IMR-90 (cell line): ENCODE results near the gene SECISBP2. TPM values are rescaled to one million over a fixed set of nuclear protein-coding genes. Genes with fewer than 3 reads are reported as not detected.
"Not testable (repeated sequence)": the region's sequence is repeated elsewhere in the genome, so short reads cannot be mapped to it uniquely, and the experiment has no call there.

ENCODE experiments used
- ATAC-seq: fragments of 200-7000 bp; cut with Tn5 transposase; 2 replicates; pipeline ENCODE4 v1.9.1; 2020; ENCODE audit warnings: low read depth, mild to moderate bottlenecking, moderate library complexity
- BruUV-seq: library from RNA; stranded (reverse); fragments of 400-500 nt; replicated peaks from 2 replicates; lab custom pipeline; 2021; lab: Mats Ljungman, UMichigan
- CTCF ChIA-PET: fragments of 300-600 bp; formaldehyde crosslinking; extraction: SDS; loops from one replicate; lab custom pipeline; 2021; ENCODE audit warnings: antibody characterized with exemption; lab: Yijun Ruan, JAX
- POLR2A ChIA-PET: fragments of 300-600 bp; sonication (Branson Sonifier 250); formaldehyde crosslinking; loops from one replicate; lab custom pipeline; 2022; ENCODE audit warnings: antibody characterized with exemption; ENCODE audit not compliant: unreplicated experiment; lab: Charles Lee
- DNase-seq: peaks from one replicate; pipeline ENCODE4 v3.0.0; 2013
- H2AFZ ChIP-seq: replicated peaks from 2 replicates; pipeline ENCODE3; 2013; ENCODE audit warnings: low read length, mild to moderate bottlenecking; ENCODE audit not compliant: poor library complexity
- H2AK5ac ChIP-seq: 2 replicates; pipeline ENCODE4 v1.6.1; 2013; ENCODE audit warnings: low read depth, low read length, inconsistent platforms
- H2AK9ac ChIP-seq: replicated peaks from 2 replicates; pipeline ENCODE3; 2013; ENCODE audit warnings: mild to moderate bottlenecking, low read depth, low read length, moderate library complexity; ENCODE audit not compliant: poor library complexity
- H2BK120ac ChIP-seq: 2 replicates; pipeline ENCODE4 v1.6.1; 2013; ENCODE audit warnings: low read depth, low read length, inconsistent platforms
- H2BK15ac ChIP-seq: 3 replicates; pipeline ENCODE4 v1.6.1; 2013; ENCODE audit warnings: low read depth, low read length, inconsistent platforms
- H2BK20ac ChIP-seq: 2 replicates; pipeline ENCODE4 v1.6.1; 2013; ENCODE audit warnings: low read depth, mild to moderate bottlenecking, inconsistent platforms, low read length, moderate library complexity
- H2BK5ac ChIP-seq: 2 replicates; pipeline ENCODE4 v1.6.1; 2013; ENCODE audit warnings: mild to moderate bottlenecking, low read depth, low read length, inconsistent platforms; ENCODE audit not compliant: poor library complexity, severe bottlenecking
- H3K14ac ChIP-seq: replicated peaks from 2 replicates; pipeline ENCODE4 v1.6.1; 2013; ENCODE audit warnings: low read depth, low read length, inconsistent platforms
- H3K18ac ChIP-seq: 2 replicates; pipeline ENCODE4 v1.6.1; 2013; ENCODE audit warnings: low read depth, low read length, control low read depth
- H3K23ac ChIP-seq: 2 replicates; pipeline ENCODE4 v1.6.1; 2013; ENCODE audit warnings: low read depth, low read length, inconsistent platforms
- H3K27ac ChIP-seq: 2 replicates; pipeline ENCODE4 v1.5.1; 2013; ENCODE audit warnings: mild to moderate bottlenecking, control low read depth, low read length; ENCODE audit not compliant: insufficient read depth
- H3K27me3 ChIP-seq: 2 replicates; pipeline ENCODE4 v1.6.1; 2013; ENCODE audit warnings: low read length; ENCODE audit not compliant: control insufficient read depth, insufficient read depth
- H3K36me3 ChIP-seq: 2 replicates; pipeline ENCODE4 v1.6.1; 2013; ENCODE audit warnings: low read length, mixed read lengths; ENCODE audit not compliant: control insufficient read depth, insufficient read depth
- H3K4ac ChIP-seq: 2 replicates; pipeline ENCODE4 v1.6.1; 2013; ENCODE audit warnings: low read depth, low read length, inconsistent platforms
- H3K4me1 ChIP-seq: 2 replicates; pipeline ENCODE4 v1.6.1; 2013; ENCODE audit warnings: low read length, mixed read lengths; ENCODE audit not compliant: control insufficient read depth, insufficient read depth
- H3K4me2 ChIP-seq: 2 replicates; pipeline ENCODE4 v1.6.1; 2013; ENCODE audit warnings: low read depth, mild to moderate bottlenecking, control low read depth, low read length, moderate library complexity
- H3K4me3 ChIP-seq: 2 replicates; pipeline ENCODE4 v1.5.1; 2013; ENCODE audit warnings: low read depth, mild to moderate bottlenecking, control low read depth, low read length, moderate library complexity; ENCODE audit not compliant: insufficient read depth
- H3K56ac ChIP-seq: 2 replicates; pipeline ENCODE4 v1.6.1; 2013; ENCODE audit warnings: low read length, inconsistent platforms; ENCODE audit not compliant: insufficient read depth; ENCODE audit errors: extremely low read depth
- H3K79me1 ChIP-seq, 2 experiments: 2 replicates each; pipeline ENCODE4 v1.6.1; 2013; ENCODE audit warnings: low read length in 2 of 2, inconsistent platforms in 1 of 2, low read depth in 1 of 2
- H3K9ac ChIP-seq: 2 replicates; pipeline ENCODE4 v1.6.1; 2013; ENCODE audit warnings: low read depth, low read length, control low read depth
- H3K9me1 ChIP-seq: 2 replicates; pipeline ENCODE4 v1.6.1; 2013; ENCODE audit warnings: low read length, inconsistent platforms; ENCODE audit not compliant: insufficient read depth
- H3K9me3 ChIP-seq: 2 replicates; pipeline ENCODE4 v1.6.1; 2013; ENCODE audit warnings: low read length; ENCODE audit not compliant: control insufficient read depth, insufficient read depth
- H4K20me1 ChIP-seq: 2 replicates; pipeline ENCODE4 v1.6.1; 2013; ENCODE audit warnings: low read length, inconsistent platforms; ENCODE audit not compliant: insufficient read depth
- H4K5ac ChIP-seq: 2 replicates; pipeline ENCODE4 v1.6.1; 2013; ENCODE audit warnings: mild to moderate bottlenecking, low read depth, low read length, control low read depth
- H4K8ac ChIP-seq, 2 experiments: 2 replicates each; pipeline ENCODE4 v1.6.1; 2013; ENCODE audit warnings: low read depth in 2 of 2, low read length in 2 of 2, control low read depth in 1 of 2, inconsistent platforms in 1 of 2
- H4K91ac ChIP-seq: 2 replicates; pipeline ENCODE4 v1.6.1; 2013; ENCODE audit warnings: low read depth, low read length, inconsistent platforms; ENCODE audit not compliant: insufficient read depth
- CEBPB ChIP-seq: IDR thresholded peaks from 2 replicates; pipeline ENCODE4 v1.6.1; 2012; ENCODE audit warnings: low read depth, low read length, improper control_type of control experiment
- CHD1 ChIP-seq: IDR thresholded peaks from 2 replicates; pipeline ENCODE4 v1.6.1; 2012; ENCODE audit warnings: low read depth, low read length, improper control_type of control experiment
- POLR2A ChIP-seq: IDR thresholded peaks from 2 replicates; pipeline ENCODE4 v1.6.1; 2012; ENCODE audit warnings: mild to moderate bottlenecking, low read depth, low read length
- RAD21 ChIP-seq: IDR thresholded peaks from 2 replicates; pipeline ENCODE4 v1.6.1; 2012; ENCODE audit warnings: low read length, improper control_type of control experiment
- RCOR1 ChIP-seq: IDR thresholded peaks from 2 replicates; pipeline ENCODE4 v1.6.1; 2012; ENCODE audit warnings: mild to moderate bottlenecking, low read length, improper control_type of control experiment; ENCODE audit not compliant: insufficient replicate concordance
- SMC3 ChIP-seq: fragments of 150-350 bp; IDR thresholded peaks from 2 replicates; pipeline ENCODE4 v1.6.1; 2016; ENCODE audit warnings: low read depth, mild to moderate bottlenecking, antibody characterized with exemption, low read length, moderate library complexity
- WGBS, 2 experiments: methylation state at CpG; one replicate each; pipeline versions ENCODE4 v1.1.5 to v1.1.7; 2013; ENCODE audit warnings: missing lambda C conversion rate in 2 of 2; ENCODE audit not compliant: insufficient read length in 1 of 2; ENCODE audit errors: extremely low coverage in 2 of 2; 5-methylcytosine and 5-hydroxymethylcytosine counted together
- dilution Hi-C: fragments of 300-500 bp; cut with HindIII; formaldehyde crosslinking; loops from one replicate; pipeline ENCODE4 v1.14.3; 2018; ENCODE audit warnings: low sequenced_read_pairs; ENCODE audit not compliant: unreplicated experiment
- in situ Hi-C: fragments of 300-500 bp; cut with MboI; formaldehyde crosslinking; loops from 3 replicates; pipeline ENCODE4 v1.14.3; 2019; ENCODE audit warnings: low sequenced_read_pairs, inconsistent platforms, mixed read lengths
- intact Hi-C: fragments of 100-400 bp; cut with micrococcal nuclease; formaldehyde crosslinking; loops from 2 replicates; pipeline ENCODE4 v1.10.0; 2022
- polyA plus RNA-seq, 3 experiments: library from polyadenylated mRNA; depleted of rRNA; stranded (reverse); fragments of >200 nt; gene quantifications; 2 replicates each; pipeline ENCODE4 v1.2.3, GENCODE V29; 2012; ENCODE audit warnings: low replicate concordance in 1 of 3
- total RNA-seq: library from RNA; depleted of rRNA; stranded (reverse); fragments of >200 nt; gene quantifications from 2 replicates; pipeline ENCODE4 v1.2.3, GENCODE V29; 2012

Gene SECISBP2
- total and polyA plus RNA-seq, 2 of the 4 experiments (the other 2 are of a cell fraction) = 16.4 to 18.8 TPM

DNA sequence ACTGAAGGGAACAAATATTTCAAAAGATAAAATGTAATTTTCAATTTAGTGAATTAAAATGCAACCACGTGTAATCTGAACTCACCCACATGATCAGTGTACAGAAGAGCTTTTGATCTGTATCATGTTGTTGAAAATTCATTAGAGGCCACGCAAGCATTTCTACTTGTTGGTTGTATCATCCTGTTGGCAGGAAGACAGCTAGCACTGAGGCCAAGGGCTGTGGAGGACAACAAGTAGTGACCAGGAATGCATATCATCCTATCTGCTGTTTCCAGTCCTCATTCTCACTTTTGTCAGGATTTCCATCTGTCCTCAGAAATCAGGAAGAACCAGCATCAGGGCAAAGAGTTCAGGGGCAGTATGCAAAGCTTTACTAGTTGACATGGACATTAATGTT lies 37.2 kb upstream of the SECISBP2 start:
- intact Hi-C loops = no loop called here
- Histone ChIP-seq H3K27ac (no peak overlapping the region), H3K79me1 (no peaks in the 10 kb centered on the region), H3K23ac (no peak overlapping the region), H4K5ac (no peak overlapping the region), H3K9ac (no peak overlapping the region), H2AK5ac (peak overlapping the region; percentile 38; the same call in 1 of the 2 replicates), H3K9me3 (no peaks in the 10 kb centered on the region), H2AFZ (no peak overlapping the region), H3K18ac (no peak overlapping the region), H3K27me3 (no peaks in the 10 kb centered on the region), H2BK5ac (no peak overlapping the region), H4K91ac (no peak overlapping the region), H3K9me1 (no peaks in the 10 kb centered on the region), H3K36me3 (no peaks in the 10 kb centered on the region), H2BK120ac (no peak overlapping the region), H3K4me2 (no peak overlapping the region), H3K4me3 (no peak overlapping the region), H4K20me1 (no peaks in the 10 kb centered on the region), H3K56ac (no peak overlapping the region), H2BK20ac (no peak overlapping the region), H4K8ac (no peak overlapping the region), H3K4me1 (peaks cover 7% of the 10 kb centered on the region; the same call in 1 of the 2 replicates), H2BK15ac (no peak overlapping the region), H2AK9ac (no peak overlapping the region), H3K4ac (no peak overlapping the region), H3K14ac (no peak overlapping the region)
- no TSS peak for BruUV-seq
- no peak for DNase-seq
- no peak for ATAC-seq
- no CpG with 5 or more reads among the region's 2 CpGs for WGBS, 2 experiments
- ChIA-PET CTCF (no interaction called here), POLR2A (no interaction called here)
- dilution Hi-C loops = no loop called here
- no peak for TF ChIP-seq RCOR1
- no peak for TF ChIP-seq SMC3
- TF ChIP-seq CHD1 = no peak
- no peak for TF ChIP-seq CEBPB
- TF ChIP-seq POLR2A = no peak
- no peak for TF ChIP-seq RAD21
- in situ Hi-C loops = no loop called here

DNA sequence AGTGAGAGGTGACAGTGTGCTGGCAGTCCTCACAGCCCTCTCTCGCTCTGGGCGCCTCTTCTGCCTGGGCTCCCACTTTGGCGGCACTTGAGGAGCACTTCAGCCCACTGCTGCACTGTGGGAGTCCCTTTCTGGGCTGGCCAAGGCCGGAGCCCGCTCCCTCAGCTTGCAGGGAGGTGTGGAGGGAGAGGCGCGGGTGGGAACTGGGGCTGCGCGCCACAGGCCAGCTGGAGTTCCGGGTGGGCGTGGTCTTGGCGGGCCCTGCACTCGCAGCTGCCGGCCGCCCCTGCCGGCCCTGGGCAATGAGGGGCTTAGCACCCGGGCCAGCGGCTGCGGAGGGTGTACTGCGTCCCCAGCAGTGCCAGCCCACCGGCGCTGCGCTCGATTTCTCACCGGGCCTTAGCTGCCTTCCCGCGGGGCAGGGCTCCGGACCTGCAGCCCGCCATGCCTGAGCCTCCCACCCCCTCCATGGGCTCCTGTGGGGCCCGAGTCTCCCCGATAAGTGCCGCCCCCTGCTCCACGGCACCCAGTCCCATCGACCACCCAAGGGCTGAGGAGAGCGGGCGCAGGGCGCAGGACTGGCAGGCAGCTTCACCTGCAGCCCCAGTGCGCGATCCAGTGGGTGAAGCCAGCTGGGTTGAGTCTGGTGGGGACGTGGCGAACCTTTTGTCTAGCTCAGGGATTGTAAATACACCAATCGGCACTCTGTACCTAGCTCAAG lies 35.9 kb upstream of the SECISBP2 start:
- H4K5ac ChIP-seq, dilution Hi-C loops, H3K79me1 ChIP-seq, H3K23ac ChIP-seq, POLR2A ChIA-PET, H3K4me2 ChIP-seq, H3K4me1 ChIP-seq, H2BK5ac ChIP-seq, BruUV-seq, H3K36me3 ChIP-seq, H2BK15ac ChIP-seq, intact Hi-C loops, H2BK120ac ChIP-seq, in situ Hi-C loops, H2AK9ac ChIP-seq, H2BK20ac ChIP-seq, H3K4ac ChIP-seq, H3K9me3 ChIP-seq, H4K8ac ChIP-seq, H3K9me1 ChIP-seq, H3K4me3 ChIP-seq, H3K9ac ChIP-seq, H2AK5ac ChIP-seq, DNase-seq, H3K18ac ChIP-seq, H3K27ac ChIP-seq, H3K56ac ChIP-seq, H3K27me3 ChIP-seq, H4K91ac ChIP-seq, H3K14ac ChIP-seq, H4K20me1 ChIP-seq: not testable (repeated sequence)
- WGBS, 2 experiments = 37% methylated on average over 5 of the region's 42 CpGs; no CpG with 5 or more reads in 1 of the 2 experiments
- CTCF ChIA-PET = interaction anchor here (0.6 kb wide), 2 partner anchors 39 to 766 kb away, joined by 3 to 4 read pairs; no protein-coding TSS in a partner anchor
- peak; percentile 47 for ATAC-seq
- peak overlapping the region; percentile 41 for H2AFZ ChIP-seq
